Tibial artery (tissue), 4 donors: ENCODE data around the gene ERC2.

ENCODE experiments used
- DNase-seq, 2 donors: peaks; one replicate each; pipeline ENCODE4 v3.0.0-alpha.2; 2019
- H3K27ac ChIP-seq, 2 donors: fragments of 200-600 bp; sonication (generic) in 1 of 2; 1 replicate in 1 of 2; 2 replicates in 1 of 2; pipeline ENCODE4 v1.5.1; 2018 to 2019; ENCODE audit warnings: mild to moderate bottlenecking in 1 of 2
- H3K27me3 ChIP-seq, 2 donors: fragments of 200-600 bp; sonication (generic) in 1 of 2; one replicate each; pipeline versions ENCODE4 v1.5.1 to v1.6.0; 2016 to 2019
- H3K36me3 ChIP-seq, 3 donors: fragments of 200-600 bp; sonication (generic) in 2 of 3; one replicate each; pipeline ENCODE4 v1.5.1; 2016 to 2019; ENCODE audit warnings: mild to moderate bottlenecking in 2 of 3
- H3K4me1 ChIP-seq, 4 donors: fragments of 200-600 bp; sonication (generic) in 2 of 4; 1 replicate in 3 of 4; 2 replicates in 1 of 4; pipeline ENCODE4 v1.5.1; 2016 to 2019
- H3K4me3 ChIP-seq, 2 donors: fragments of 200-600 bp; sonication (generic) in 1 of 2; 1 replicate in 1 of 2; 2 replicates in 1 of 2; pipeline ENCODE4 v1.5.1; 2018 to 2019; ENCODE audit warnings: mild to moderate bottlenecking in 2 of 2
- H3K9me3 ChIP-seq, 3 donors: fragments of 200-600 bp; sonication (generic) in 1 of 3; one replicate each; pipeline ENCODE4 v1.5.1; 2016 to 2019
- intact Hi-C: fragments of 100-400 bp; cut with DNase I; formaldehyde crosslinking; loops from one replicate; pipeline ENCODE4 v1.15.0; 2023; ENCODE audit warnings: low total_unique reads
- TF ChIP-seq, protein P1 (sequence below), 2 experiments: fragments of 200-600 bp in 1 of 2; fragments of 450-650 bp in 1 of 2; IDR thresholded peaks; one replicate each; pipeline ENCODE4 v1.5.1; 2017 to 2019; ENCODE audit warnings: antibody characterized with exemption in 2 of 2, mild to moderate bottlenecking in 1 of 2, moderate library complexity in 1 of 2

ERC2 gene

DNA sequence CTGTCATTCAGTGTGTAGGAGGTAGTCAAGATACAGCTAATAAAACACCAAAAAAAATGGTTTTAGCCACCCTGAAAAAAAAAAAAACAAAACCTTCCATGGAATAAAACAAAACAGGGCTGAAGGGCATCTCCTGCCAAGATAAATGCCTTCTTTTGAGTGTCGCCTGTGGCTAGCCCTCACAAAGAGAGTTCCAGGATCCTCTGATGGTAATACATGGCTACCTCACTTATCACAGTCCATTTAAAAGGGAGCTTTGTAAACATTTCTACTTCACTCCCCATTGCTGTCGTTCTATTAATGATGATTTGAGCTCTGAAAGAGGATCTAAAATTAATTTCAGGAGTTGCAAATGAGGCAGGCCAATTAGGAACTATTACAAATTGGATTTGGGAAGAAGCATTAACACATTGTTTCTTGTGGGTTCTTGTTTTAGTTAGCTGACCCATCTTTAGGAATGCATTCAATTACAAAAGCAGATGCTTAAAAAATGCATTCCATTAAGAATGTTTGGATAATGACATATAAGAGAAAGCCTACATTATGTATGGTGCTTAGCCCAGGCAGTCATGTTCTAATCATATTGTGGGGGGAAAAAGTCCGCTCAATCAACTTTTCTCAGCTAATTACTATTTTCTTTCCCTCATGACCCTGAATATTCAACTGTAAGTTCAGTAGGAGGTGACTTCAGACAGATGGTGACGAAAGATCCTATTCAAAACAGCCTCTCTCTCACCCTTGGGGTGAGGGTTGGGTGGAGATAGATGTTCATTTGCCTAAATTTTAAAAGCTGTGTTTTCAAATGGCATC, 726.0 kb downstream of the ERC2 start:
- intact Hi-C loops: no loop called here
- no peaks in the 10 kb centered on the region for H3K9me3 ChIP-seq
- DNase-seq: no peak
- H3K36me3 ChIP-seq: no peaks in the 10 kb centered on the region
- no peak overlapping the region for H3K27ac ChIP-seq
- no peaks in the 10 kb centered on the region for H3K4me1 ChIP-seq
- peaks cover 0 to 3% of the 10 kb centered on the region in 2 donors for H3K27me3 ChIP-seq
- no peak overlapping the region for H3K4me3 ChIP-seq
- TF ChIP-seq, protein P1, sequence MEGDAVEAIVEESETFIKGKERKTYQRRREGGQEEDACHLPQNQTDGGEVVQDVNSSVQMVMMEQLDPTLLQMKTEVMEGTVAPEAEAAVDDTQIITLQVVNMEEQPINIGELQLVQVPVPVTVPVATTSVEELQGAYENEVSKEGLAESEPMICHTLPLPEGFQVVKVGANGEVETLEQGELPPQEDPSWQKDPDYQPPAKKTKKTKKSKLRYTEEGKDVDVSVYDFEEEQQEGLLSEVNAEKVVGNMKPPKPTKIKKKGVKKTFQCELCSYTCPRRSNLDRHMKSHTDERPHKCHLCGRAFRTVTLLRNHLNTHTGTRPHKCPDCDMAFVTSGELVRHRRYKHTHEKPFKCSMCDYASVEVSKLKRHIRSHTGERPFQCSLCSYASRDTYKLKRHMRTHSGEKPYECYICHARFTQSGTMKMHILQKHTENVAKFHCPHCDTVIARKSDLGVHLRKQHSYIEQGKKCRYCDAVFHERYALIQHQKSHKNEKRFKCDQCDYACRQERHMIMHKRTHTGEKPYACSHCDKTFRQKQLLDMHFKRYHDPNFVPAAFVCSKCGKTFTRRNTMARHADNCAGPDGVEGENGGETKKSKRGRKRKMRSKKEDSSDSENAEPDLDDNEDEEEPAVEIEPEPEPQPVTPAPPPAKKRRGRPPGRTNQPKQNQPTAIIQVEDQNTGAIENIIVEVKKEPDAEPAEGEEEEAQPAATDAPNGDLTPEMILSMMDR (IDR thresholded peaks at IDR 0.05): no peak

DNA sequence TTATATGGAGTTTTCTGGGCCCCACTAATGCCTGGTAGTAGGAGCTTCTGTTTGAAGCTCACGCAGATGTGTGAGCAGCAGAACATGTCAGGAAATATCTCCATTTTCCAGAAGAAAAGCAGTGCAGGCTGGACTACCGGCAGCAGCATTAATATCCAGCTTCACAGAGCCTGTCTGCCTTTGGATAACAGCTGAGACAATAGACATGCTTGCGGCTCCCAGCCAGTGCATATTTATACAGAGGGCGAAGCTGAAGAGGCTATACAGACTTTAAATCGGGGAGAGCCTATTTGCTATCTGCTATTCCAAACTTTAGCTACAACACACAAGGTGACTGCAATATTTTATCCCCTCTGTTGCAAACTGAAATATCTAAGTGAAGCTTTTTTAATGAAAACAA, 731.1 kb downstream of the ERC2 start:
- intact Hi-C loops: no loop called here
- H3K4me3 ChIP-seq: no peak overlapping the region
- no peak for DNase-seq
- no peaks in the 10 kb centered on the region for H3K9me3 ChIP-seq
- no peaks in the 10 kb centered on the region for H3K4me1 ChIP-seq
- no peaks in the 10 kb centered on the region for H3K36me3 ChIP-seq
- TF ChIP-seq, protein P1 (IDR thresholded peaks at IDR 0.05): no peak
- no peaks in the 10 kb centered on the region for H3K27me3 ChIP-seq
- no peak overlapping the region for H3K27ac ChIP-seq

DNA sequence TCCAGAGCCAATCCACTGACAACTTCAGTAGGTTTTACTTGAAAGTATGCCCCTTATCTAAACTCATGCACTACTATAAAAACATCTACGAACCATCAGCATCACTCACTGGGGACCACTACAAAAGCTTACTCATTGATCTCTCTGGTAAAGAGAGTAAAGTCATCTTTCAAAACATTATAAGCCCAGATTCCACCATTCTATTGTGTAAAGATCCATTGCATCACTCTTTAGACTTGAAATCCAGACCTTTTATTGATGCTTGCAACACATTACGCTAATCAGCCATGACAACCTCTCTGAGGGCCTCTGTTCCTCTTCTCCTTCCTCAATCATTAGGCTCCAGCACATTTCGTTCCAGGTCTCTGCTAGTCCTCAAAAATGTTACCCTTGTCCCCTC, 732.3 kb downstream of the ERC2 start:
- TF ChIP-seq, protein P1 (IDR thresholded peaks at IDR 0.05): no peak
- no peak overlapping the region for H3K4me3 ChIP-seq
- H3K36me3 ChIP-seq: no peaks in the 10 kb centered on the region
- intact Hi-C loops: no loop called here
- no peak for DNase-seq
- no peaks in the 10 kb centered on the region for H3K9me3 ChIP-seq
- H3K4me1 ChIP-seq: no peaks in the 10 kb centered on the region
- H3K27me3 ChIP-seq: no peaks in the 10 kb centered on the region
- H3K27ac ChIP-seq: no peak overlapping the region

DNA sequence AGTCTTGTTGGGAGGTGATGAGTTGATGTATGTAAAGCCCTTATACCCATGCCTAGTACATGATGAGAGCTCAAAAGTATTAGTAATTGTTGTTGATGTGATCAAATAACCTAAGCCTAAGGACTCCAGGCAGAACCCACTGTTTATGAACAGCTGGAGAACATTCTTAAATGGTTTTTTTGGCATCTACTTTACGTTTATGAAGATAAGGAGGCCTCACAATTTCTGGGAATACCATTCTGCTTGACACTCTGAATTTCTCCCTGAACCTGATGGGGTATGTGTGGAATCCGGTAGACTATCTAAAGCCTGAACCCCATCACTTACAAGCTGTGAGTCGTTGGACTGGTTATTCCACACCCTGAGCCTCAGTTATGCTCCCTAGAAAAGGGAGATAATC, 736.5 kb downstream of the ERC2 start:
- Histone ChIP-seq H3K27ac (no peak overlapping the region), H3K4me1 (no peaks in the 10 kb centered on the region), H3K27me3 (no peaks in the 10 kb centered on the region), H3K9me3 (no peaks in the 10 kb centered on the region), H3K4me3 (no peak overlapping the region), H3K36me3 (no peaks in the 10 kb centered on the region)
- no peak for DNase-seq
- TF ChIP-seq, protein P1 (IDR thresholded peaks at IDR 0.05): no peak
- intact Hi-C loops: no loop called here

DNA sequence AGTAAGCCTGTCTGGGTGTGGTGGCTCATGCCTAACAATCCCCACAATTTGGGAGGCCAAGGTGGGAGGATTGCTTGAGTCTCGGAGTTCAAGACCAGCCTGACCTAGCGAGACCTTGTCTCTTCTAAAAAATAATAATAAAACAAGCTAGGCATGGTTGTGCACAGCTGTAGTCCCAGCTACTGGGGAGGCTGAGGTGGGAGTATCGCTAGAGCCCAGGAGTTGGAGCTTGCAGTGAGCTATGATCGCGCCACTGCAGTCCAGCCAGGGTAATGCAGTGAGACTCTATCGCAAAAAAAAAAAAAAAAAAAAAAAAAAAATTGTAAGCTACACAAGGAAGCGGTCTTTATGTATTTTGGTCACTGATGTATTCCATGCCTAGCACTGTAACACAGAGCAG, 738.7 kb downstream of the ERC2 start:
- H3K4me1 ChIP-seq: no peaks in the 10 kb centered on the region
- no peaks in the 10 kb centered on the region for H3K36me3 ChIP-seq
- intact Hi-C loops: no loop called here
- DNase-seq: no peak
- no peak overlapping the region for H3K27ac ChIP-seq
- TF ChIP-seq, protein P1 (IDR thresholded peaks at IDR 0.05): no peak
- H3K27me3 ChIP-seq: no peaks in the 10 kb centered on the region
- H3K9me3 ChIP-seq: no peaks in the 10 kb centered on the region
- H3K4me3 ChIP-seq: no peak overlapping the region
